GM18870 (cell line): ENCODE results near the gene TREH.
"Not testable (repeated sequence)": the region's sequence is repeated elsewhere in the genome, so short reads cannot be mapped to it uniquely, and the experiment has no call there.

Experiments
- ATAC-seq: cut with Tn5 transposase; IDR thresholded peaks from one replicate; pipeline ENCODE4 v1.9.1; 2021; ENCODE audit warnings: moderate library complexity; ENCODE audit not compliant: unreplicated experiment

TREH gene, protein sequence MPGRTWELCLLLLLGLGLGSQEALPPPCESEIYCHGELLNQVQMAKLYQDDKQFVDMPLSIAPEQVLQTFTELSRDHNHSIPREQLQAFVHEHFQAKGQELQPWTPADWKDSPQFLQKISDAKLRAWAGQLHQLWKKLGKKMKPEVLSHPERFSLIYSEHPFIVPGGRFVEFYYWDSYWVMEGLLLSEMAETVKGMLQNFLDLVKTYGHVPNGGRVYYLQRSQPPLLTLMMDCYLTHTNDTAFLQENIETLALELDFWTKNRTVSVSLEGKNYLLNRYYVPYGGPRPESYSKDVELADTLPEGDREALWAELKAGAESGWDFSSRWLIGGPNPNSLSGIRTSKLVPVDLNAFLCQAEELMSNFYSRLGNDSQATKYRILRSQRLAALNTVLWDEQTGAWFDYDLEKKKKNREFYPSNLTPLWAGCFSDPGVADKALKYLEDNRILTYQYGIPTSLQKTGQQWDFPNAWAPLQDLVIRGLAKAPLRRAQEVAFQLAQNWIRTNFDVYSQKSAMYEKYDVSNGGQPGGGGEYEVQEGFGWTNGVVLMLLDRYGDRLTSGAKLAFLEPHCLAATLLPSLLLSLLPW

DNA sequence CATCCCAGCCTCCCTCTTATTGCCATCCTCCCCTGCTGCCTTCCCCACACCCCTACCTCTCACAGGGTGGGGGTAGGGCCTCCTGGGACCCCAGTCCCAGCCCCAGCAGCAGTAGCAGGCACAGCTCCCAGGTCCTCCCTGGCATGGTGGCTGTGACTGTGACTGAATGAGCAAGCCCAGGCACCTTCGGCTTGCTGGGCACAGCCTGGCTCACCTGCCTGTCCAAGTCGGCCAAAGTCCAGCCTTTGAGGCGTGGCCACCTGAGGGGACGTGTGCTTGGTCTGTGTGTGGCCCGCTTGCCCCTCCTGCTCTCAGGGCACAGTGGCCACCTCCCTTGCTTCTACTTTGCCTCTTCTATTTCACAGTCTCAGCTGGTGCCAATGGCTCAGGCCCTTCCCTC, at the start of gene TREH:
TREH (minus strand) TSS at position 168 of the 400 bp plus-strand sequence; CDS start at position 145, 23 bp downstream.
- ATAC-seq: no peak

DNA sequence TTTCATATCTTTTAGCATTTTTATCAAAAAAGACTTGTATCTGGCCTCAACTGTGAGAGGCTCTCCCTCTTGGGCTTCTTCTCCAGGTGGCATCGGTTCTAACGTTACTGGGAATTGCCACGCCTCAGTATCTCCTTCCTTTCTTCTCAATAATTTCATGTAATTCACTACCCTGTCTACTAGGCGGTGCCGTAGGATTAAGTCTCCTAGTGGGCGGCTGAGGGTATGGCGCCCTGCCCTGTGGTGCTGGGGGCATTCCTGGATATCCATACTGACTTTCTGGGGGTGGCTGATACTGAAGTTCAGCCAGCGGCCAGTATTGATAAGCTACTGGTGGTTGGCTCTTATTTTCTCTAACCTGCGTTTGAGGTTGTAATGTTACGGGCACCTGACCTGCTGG, 48.7 kb upstream of the TREH start:
- ATAC-seq: not testable (repeated sequence)

DNA sequence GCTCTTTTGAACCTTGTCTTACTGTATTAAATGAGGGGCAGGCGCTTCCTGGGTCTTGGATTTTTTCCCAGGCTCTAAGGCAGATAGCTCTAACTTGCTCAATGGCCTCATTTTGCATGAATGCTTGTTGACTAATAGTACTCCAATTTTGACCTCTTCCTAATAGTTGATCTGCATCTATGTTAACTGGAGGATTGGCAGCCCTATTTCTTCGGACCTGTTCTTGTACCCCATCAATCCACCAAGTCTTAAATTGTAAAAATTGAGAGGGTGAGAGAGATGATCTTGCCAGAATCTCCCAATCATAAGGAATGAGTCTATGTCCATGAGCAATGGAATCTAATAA, 48.2 kb upstream of the TREH start:
- not testable (repeated sequence) for ATAC-seq

DNA sequence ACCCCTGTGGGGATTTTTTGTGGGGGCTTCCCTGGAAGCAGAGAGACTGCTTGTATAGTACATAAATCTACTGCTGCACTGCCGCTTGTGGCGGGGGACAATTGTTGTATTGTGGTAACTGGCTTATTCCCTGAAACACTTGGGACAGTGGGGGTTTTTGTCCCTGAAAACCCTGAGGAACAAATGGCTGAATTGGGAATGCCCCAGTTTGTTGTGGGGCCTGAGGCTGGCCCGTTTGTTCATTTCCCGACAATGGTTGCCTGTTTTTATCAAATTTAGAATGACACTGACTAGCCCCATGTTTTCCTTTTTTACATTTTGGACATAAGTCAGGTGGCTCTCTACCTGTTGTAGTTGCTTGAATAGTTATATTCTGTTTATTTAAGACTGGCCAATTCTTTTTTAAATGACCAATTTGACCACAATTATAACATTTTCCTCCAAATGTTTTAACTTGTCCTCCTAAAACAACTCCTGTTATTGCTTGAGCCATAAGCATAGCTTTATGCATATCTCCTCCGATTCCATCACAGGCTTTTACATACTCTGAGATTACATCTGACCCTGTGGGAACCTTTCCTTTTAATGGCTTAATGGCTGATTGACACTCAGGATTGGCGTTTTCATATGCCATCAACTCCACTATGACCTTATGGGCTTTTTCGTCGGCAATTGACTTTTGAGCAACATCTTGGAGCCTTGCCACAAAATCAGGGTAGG, 47.7 kb upstream of the TREH start:
- ATAC-seq: not testable (repeated sequence)

DNA sequence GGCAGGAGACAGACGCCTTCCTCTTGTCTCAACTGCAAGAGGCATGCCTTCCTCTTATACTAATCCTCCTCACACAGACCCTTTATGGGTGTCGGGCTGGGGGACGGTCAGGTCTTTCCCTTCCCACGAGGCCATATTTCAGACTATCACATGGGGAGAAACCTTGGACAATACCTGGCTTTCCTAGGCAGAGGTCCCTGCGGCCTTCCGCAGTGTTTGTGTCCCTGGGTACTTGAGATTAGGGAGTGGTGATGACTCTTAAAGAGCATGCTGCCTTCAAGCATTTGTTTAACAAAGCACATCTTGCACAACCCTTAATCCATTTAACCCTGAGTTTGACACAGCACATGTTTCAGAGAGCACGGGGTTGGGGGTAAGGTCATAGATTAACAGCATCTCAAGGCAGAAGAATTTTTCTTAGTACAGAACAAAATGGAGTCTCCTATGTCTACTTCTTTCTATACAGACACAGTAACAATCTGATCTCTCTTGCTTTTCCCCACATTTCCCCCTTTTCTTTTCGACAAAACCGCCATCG, 42.1 kb upstream of the TREH start:
- ATAC-seq: not testable (repeated sequence)

DNA sequence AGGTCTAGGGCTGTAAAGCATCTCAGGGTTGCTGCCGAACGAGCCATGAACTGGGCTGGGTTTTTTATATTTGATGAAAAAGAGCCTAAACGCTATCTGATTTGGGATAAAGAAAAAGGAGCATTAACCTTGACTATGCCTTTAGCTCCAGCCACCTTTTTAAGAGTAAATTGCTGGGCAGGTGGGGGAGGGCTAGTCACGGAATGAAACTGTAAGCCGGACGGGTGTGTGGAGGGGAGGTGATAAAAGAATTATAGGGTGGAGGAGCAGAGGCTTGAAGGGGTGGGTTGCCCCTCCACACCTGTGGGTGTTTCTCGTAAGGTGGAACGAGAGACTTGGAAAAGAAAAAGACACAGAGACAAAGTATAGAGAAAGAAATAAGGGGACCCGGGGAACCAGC, 41.3 kb upstream of the TREH start:
- not testable (repeated sequence) for ATAC-seq

DNA sequence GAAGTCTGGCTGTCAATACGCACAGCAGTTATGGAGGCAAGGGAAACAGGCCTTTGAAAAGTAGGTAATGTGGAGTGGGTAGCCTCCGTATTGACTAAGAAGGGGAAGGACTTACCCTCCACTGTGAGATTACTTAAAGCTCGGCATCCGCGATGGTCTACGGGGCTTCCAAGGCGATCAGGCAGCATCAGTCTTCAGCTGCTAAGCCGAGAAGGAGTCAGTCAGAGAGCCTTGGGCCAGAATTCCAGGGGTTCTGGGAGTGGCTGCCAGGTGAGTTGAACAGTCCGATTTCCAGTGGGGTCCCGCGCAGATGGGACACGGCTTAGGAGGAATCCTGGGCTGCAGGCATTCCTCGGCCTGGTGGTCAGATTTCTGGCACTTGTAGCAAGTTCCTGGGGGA, 40.6 kb upstream of the TREH start:
- not testable (repeated sequence) for ATAC-seq

DNA sequence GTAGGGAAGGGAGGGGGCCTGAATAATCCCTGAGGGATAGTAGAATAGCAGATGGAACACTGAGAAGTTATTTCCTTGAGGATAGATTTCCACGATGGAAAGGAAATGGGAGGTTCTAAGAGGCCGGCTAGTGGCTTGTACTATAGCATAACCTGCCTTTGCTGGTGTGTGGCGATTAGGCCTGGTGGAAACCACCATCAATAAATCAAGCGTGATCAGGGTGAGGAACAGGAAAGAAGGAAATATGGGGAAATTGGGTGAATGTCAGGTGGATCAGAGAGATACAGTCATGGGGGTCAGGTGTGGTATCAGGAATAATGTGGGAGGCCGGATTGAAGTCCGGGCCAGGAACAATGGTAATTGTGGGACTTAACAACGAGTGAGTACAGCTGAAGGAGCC, 39.1 kb upstream of the TREH start:
- ATAC-seq: not testable (repeated sequence)

DNA sequence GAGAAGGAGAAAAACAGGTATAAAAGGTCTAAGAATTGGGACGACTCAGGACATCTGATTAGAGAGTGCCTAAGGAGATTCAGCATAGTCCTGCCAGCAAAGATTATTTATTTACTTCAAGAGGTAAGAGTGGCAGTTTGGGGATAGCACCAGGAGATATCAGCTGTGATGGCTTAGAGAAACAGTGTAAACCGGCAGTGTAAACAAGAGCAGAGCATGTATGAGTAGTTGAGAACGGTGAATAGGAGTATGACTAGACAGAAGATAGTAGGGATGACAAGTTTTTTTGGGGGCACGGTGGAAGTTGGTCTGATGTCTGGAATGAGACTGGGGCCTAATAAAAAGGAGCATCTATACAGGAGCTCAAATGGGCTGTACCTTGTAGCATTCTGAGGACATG, 38.3 kb upstream of the TREH start:
- ATAC-seq: not testable (repeated sequence)

DNA sequence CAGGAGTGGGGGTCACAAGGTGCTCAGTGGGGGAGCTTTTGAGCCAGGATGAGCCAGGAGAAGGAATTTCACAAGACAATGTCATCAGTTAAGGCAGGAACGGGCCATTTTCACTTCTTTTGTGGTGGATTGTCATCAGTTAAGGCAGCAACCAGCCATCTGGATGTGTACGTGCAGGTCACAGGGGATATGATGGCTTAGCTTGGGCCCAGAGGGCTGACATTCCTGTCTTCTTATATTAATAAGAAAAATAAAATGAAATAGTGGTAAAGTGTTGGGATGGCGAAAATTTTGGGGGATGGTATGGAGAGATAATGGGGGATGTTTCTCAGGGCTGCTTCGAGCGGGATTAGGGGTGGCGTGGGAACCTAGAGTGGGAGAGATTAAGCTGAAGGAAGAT, 37.8 kb upstream of the TREH start:
- ATAC-seq: not testable (repeated sequence)

DNA sequence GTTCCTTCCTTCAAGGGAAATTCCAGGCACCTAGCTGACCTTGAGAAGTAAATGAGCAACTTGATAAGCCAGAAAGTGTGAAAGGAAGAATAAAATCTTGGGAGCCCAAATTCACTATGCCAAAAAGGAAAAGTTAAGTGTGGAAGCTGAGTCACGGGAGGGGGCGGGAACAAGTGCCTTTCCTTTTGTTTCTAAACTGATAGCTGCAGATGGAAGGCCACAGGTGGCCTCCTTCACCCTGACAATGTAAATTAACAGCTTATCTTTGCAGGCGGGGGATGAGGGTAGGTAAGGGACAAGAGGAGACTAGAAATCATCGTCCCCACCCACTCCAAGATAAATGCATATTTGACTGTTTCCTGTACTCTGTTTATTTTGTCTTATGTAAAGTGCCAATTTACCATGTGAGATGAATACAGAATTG, 36.4 kb upstream of the TREH start:
- no peak for ATAC-seq

DNA sequence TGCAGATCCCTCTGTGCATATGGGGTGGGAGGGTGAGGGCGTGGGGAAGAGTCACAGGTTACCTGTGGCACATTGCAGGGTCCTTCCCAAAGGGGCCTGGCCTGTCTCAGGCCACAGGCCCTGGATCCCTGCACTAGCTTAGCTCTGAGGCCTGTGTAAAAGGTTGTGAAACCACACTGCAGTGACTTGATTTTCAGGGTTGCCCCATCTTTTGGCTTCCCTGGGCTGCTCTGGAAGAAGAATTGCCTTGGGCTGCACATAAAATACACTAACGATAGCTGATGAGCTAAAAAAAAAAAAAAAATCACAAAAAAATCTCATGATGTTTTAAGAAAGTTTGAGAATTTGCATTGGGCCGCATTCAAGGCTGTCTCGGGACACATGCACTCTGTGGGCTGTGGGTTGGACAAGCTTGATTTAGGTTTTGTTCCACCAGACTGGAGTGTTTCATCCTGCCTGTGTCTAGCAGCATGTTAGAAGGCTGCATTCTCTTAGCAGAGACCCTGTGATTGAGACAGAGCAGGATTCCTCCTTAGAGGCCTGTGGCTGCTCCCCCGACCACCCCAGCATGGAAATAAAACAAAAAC, 35.9 kb upstream of the TREH start:
- no peak for ATAC-seq

DNA sequence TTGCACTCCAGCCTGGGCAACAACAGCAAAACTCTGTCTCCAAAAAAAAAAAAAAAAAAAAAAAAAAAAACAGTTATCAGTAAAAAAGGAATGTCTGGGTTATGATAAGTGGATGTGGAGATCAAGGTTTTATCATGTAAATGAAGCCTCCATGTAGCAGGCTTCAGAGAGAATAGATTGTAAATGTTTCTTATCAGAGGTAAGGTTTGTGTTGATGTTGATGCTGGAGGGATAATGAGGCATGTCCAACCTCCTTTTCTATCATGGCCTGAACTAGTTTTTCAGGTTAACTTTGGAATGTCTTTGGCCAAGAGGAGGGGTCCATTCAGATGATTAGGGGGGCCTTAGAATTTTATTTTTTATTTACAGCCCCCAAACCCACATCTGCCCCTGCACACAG, 35.4 kb upstream of the TREH start:
- no peak for ATAC-seq

DNA sequence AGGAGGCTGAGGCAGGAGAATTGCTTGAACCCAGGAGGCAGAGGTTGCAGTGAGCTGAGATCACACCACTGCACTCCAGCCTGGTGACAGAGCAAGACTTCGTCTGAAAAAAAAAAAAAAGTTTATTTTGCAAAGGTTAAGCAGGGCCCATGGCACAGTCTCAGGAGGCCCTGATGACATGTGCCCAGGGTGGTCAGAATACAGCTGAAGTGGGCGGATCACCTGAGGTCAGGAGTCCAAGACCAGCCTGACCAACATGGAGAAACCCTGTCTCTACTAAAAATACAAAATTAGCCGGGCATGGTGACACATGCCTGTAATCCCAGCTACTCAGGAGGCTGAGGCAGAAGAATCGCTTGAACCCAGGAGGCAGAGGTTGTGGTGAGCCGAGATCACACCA, 35.0 kb upstream of the TREH start:
- not testable (repeated sequence) for ATAC-seq

DNA sequence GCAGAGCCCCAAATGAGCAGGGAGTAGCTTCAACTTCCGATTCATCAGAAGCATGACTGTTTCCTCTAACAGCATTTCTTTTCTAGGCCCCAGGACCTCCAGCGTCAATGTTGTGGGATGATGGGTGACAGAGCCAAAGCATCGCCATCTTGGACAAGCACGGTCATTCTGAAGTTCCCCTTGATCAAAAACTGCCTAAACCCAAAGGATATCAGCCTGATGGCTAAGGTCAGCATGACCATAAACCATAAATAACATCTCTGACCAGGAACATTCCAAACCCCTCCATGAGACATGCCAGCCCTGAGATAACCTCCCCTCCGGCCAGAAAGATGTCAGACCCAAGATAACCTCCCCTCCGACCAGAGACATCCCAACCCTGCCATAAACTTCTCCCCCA, 28.8 kb upstream of the TREH start:
- ATAC-seq: no peak

DNA sequence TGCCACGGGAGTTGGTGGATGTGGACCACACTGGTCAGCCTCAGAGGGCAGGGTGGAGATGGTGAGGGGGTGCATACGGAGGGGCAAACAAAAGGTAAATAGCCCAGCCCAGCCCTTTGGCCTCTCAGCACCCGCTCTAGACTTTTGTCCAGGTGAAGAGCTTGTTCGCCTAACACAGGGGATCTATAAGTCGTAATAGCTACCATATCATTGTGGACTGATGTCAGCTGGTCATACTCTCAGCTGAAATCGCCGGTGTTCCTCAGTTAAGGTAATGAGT, 27.0 kb upstream of the TREH start:
- no peak for ATAC-seq

DNA sequence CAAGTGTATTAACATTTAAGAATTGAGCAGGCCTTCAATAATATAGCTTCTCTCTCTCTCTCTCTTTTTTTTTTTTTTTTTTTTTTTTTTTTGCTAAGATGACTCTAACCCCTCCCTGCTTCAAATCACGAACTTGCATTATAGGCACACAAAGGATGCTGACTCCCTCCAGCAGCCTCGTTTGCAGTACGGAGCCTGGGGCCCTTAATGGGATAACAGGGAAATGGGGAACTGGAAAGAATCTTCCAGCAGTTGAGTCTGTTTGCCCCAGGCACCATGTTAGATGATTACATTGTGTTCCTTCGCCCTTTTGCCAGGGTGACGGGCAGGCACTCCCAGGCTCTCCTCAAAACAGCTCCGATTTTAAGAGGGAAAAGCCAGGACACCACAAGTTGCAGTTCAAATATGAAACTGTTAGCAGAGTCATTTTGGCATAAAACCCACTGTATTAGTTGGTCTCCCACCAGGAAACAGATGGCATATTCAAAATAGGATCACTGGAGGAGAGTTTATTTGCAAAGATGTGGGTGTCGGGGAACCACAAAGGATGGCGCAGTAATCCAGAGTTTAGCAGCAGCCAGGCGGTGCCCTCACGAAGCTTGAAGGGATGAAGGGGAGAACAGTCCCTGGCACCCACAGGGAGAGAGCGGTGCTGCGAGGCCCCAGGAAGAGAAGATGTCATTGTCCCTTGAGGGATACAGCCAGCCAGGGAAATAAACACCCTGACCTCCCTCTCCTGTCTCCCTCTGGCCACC, 26.5 kb upstream of the TREH start:
- no peak for ATAC-seq

DNA sequence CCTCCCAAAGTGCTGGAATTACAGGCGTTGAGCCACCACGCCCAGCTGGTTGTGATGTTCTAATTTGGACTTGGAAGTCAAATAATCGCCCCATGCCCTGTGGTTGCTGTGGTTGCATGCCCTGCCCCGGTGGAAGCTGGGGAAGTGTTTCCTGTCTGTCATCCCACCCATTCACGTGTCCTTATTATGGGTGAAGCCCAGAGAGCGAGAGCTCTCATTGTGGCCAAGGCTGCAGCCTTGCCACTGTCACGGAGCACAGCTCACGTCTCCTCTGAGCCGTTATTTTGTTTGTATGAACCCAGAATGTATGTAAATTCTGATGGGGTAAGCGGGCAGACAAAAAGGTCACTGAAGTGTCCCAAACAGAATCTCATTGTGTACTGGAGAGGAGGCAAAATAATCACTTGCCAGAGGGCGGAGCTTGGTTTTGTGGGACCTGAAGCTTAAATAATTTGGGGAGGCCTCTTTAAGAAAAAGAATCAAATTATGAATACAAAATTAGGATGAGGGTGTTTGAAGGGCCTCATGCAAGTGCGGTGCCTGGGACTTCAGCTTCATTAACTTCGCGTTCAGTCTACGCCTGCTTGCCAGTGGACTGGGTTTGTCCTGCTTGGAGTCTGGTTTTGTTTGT, 25.8 kb upstream of the TREH start:
- ATAC-seq: no peak

DNA sequence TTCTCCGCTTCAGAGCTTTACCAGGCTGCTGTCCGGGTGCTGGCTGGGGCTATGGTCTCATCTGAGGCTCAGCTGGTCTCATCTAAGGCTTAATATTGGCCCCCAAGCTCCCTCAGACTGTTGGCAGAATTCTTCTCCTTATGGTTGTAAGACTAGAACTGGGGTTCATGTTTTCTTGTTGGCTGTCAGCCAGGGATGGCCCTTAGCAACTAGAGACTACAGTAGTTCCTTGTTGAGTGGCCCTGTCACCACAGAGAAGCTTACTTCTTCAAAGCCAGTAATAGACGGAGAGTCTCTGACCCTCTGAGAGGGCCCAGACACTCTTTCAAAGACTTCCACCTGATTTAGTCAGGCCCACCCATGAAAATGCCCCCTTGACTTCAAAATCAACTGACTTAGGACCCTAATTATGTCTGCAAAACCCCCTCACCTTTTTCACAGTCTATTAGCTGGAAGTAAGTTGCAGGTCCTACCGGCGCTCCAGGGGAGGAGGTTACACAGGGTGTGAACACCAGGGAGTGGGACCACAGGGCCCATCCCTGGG, 24.2 kb upstream of the TREH start:
- no peak for ATAC-seq
